ENCODE measurements around the gene RIMS4. TPM values are rescaled to one million over a fixed set of nuclear protein-coding genes. Genes with fewer than 3 reads are reported as not detected.

The RIMS4 gene
- total RNA-seq: under 0.01 TPM in 1 of 2 replicates, not detected in the other

GRCh38 chr20:44810391-44811149, at the start of gene RIMS4:
RIMS4 (minus strand) TSS chr20:44810546; CDS start chr20:44810271, 275 bp downstream.

GRCh38 chr20:44745598-44746366, 64.6 kb downstream of the RIMS4 start, which contains the start of gene KCNK15:
KCNK15 (plus strand) TSS chr20:44745865; CDS start chr20:44745911, 46 bp downstream.

GRCh38 chr20:44714701-44715498, 95.4 kb downstream of the RIMS4 start, which contains the start of gene CCN5:
CCN5 (plus strand) TSS chr20:44715369; CDS start chr20:44715391, 22 bp downstream.

Other genes with a start within 250 kb of the RIMS4 start
- gene PKIG, start 228.0 kb downstream of the RIMS4 start, total RNA-seq: 88.0 and 120 TPM in 2 replicates
- 5.3 and 14.7 TPM in 2 replicates for gene ADA, start 158.8 kb downstream of the RIMS4 start, total RNA-seq
- gene CCN5, start 95.2 kb downstream of the RIMS4 start, total RNA-seq: 1.1 and 5.0 TPM in 2 replicates
- gene KCNK15, start 64.7 kb downstream of the RIMS4 start, total RNA-seq: 0.28 and 0.83 TPM in 2 replicates
- gene YWHAB, start 75.2 kb upstream of the RIMS4 start, total RNA-seq: 58.6 and 73.9 TPM in 2 replicates
- gene PABPC1L, start 99.5 kb upstream of the RIMS4 start, total RNA-seq: 4.8 and 5.5 TPM in 2 replicates
- 11.7 and 14.3 TPM in 2 replicates for gene TOMM34, start 149.9 kb upstream of the RIMS4 start, total RNA-seq
- 16.6 and 24.7 TPM in 2 replicates for gene STK4, start 156.0 kb upstream of the RIMS4 start, total RNA-seq